Measurements from ENCODE around the gene SYT1. TPM values are rescaled to one million over a fixed set of nuclear protein-coding genes. Genes with fewer than 3 reads are reported as not detected.

The SYT1 gene
- total and polyA plus RNA-seq, 2 of the 4 experiments (the other 2 are of a cell fraction), result 2.8 to 3.0 TPM

DNA sequence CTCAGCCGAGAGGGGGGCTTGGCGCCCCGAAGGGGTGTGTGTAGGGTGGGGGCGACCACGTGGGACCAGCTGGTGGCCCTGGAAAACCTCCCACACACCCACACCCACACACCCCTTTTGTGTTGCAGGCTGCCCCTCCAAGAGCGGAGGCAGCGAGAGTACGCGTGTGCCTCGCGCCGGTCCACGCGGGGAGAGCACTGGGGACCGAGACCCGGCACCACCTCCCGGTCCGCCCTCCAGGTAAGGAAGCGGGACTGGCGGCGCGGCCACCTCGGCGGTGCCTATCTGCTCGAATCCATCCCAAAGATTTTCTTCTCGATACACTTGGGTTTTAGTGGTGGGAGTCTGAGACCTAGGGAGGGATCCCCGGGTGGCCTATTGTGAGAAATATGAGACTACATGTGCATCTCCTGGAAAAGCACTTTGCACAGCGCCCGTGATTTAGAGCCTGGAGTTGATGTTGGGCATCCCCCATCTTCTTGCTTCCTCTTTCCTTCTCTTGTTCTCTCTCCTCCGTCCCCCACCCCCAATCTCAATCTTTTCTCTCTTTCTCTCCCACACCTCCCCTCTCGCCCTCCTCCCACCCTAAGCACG lies 393 bp downstream of the SYT1 start:
- ChIA-PET CTCF (no interaction called here), POLR2A (ENCODE audit: unreplicated experiment) (interaction anchor here (0.5 to 0.6 kb wide), 3 partner anchors 15 to 661 kb away, joined by 3 to 6 read pairs (median 3); no protein-coding TSS in a partner anchor)
- peak overlapping the region; percentile 81 for H3K4me2 ChIP-seq (ENCODE audit: low read depth, low read length)
- peak; percentile 29 for ATAC-seq (ENCODE audit: low read depth)
- H3K9me1 ChIP-seq (ENCODE audit: insufficient read depth, low read length), result no peaks in the 10 kb centered on the region
- no peak overlapping the region for H4K8ac ChIP-seq (ENCODE audit: low read depth in 2 of 2, low read length in 2 of 2)
- H3K9ac ChIP-seq (ENCODE audit: low read depth, low read length), result no peak overlapping the region
- no peaks in the 10 kb centered on the region for H4K20me1 ChIP-seq (ENCODE audit: insufficient read depth, low read length)
- no peaks in the 10 kb centered on the region for H3K4me1 ChIP-seq (ENCODE audit: control insufficient read depth, insufficient read depth, low read length)
- intact Hi-C loops (cut with micrococcal nuclease), result loop anchor here (5.0 to 10.0 kb wide), 4 partner anchors 307 to 680 kb away; no protein-coding TSS in a partner anchor
- H3K27ac ChIP-seq (ENCODE audit: insufficient read depth, low read length), result no peak overlapping the region
- H3K36me3 ChIP-seq (ENCODE audit: control insufficient read depth, insufficient read depth, low read length), result no peaks in the 10 kb centered on the region
- no peak overlapping the region for H2BK15ac ChIP-seq (ENCODE audit: low read depth, low read length)
- H3K9me3 ChIP-seq (ENCODE audit: control insufficient read depth, insufficient read depth, low read length), result no peaks in the 10 kb centered on the region
- no peak overlapping the region for H4K5ac ChIP-seq (ENCODE audit: low read depth, low read length)
- dilution Hi-C loops (cut with HindIII; ENCODE audit: low sequenced_read_pairs, unreplicated experiment), result no loop called here
- WGBS, 2 experiments (ENCODE audit: extremely low coverage in 2 of 2, insufficient read length in 1 of 2), result no CpG with 5 or more reads among the region's 32 CpGs
- H3K79me1 ChIP-seq (ENCODE audit: low read depth in 1 of 2, low read length in 2 of 2), result no peaks in the 10 kb centered on the region
- H3K14ac ChIP-seq (replicated peaks; ENCODE audit: low read depth, low read length), result no peak overlapping the region
- no peak overlapping the region for H2AK5ac ChIP-seq (ENCODE audit: low read depth, low read length)
- H3K23ac ChIP-seq (ENCODE audit: low read depth, low read length), result no peak overlapping the region; the same call in 1 of the 2 replicates
- peak overlapping the region; percentile 57 for H3K4me3 ChIP-seq (ENCODE audit: insufficient read depth, low read depth, low read length)
- H2AK9ac ChIP-seq (replicated peaks; ENCODE audit: low read depth, low read length, poor library complexity), result peak overlapping the region; percentile 35
- no peak overlapping the region for H3K18ac ChIP-seq (ENCODE audit: low read depth, low read length)
- H2AFZ ChIP-seq (replicated peaks; ENCODE audit: low read length, poor library complexity), result peak overlapping the region; percentile 99
- H3K27me3 ChIP-seq (ENCODE audit: control insufficient read depth, insufficient read depth, low read length), result no peaks in the 10 kb centered on the region; the same call in 1 of the 2 replicates
- H2BK120ac ChIP-seq (ENCODE audit: low read depth, low read length), result no peak overlapping the region
- H4K91ac ChIP-seq (ENCODE audit: insufficient read depth, low read depth, low read length), result no peak overlapping the region
- DNase-seq, result peak; percentile 10
- no peak overlapping the region for H2BK5ac ChIP-seq (ENCODE audit: low read depth, low read length, poor library complexity, severe bottlenecking)
- no TSS peak for BruUV-seq (replicated peaks)
- H2BK20ac ChIP-seq (ENCODE audit: low read depth, low read length), result no peak overlapping the region
- H3K56ac ChIP-seq (ENCODE audit: extremely low read depth, insufficient read depth, low read length), result no peak overlapping the region
- no peak for TF ChIP-seq POLR2A (IDR thresholded peaks at IDR 0.05; ENCODE audit: low read depth, low read length)
- no peak for TF ChIP-seq MAZ (IDR thresholded peaks at IDR 0.05; ENCODE audit: borderline replicate concordance, low read depth, low read length)
- no peak for TF ChIP-seq FOS (IDR thresholded peaks at IDR 0.05; ENCODE audit: low read depth, low read length)
- no peak for TF ChIP-seq SMC3 (IDR thresholded peaks at IDR 0.05; ENCODE audit: low read depth, low read length)
- no peak for TF ChIP-seq NFE2L2 (IDR thresholded peaks at IDR 0.05; ENCODE audit: low read depth, low read length)
- TF ChIP-seq RCOR1 (IDR thresholded peaks at IDR 0.05; ENCODE audit: insufficient replicate concordance, low read length), result no peak
- TF ChIP-seq, protein P1, sequence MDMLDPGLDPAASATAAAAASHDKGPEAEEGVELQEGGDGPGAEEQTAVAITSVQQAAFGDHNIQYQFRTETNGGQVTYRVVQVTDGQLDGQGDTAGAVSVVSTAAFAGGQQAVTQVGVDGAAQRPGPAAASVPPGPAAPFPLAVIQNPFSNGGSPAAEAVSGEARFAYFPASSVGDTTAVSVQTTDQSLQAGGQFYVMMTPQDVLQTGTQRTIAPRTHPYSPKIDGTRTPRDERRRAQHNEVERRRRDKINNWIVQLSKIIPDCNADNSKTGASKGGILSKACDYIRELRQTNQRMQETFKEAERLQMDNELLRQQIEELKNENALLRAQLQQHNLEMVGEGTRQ (IDR thresholded peaks at IDR 0.05; ENCODE audit: low read depth, low read length), result no peak
- TF ChIP-seq MXI1 (IDR thresholded peaks at IDR 0.05; ENCODE audit: borderline replicate concordance, low read depth, low read length), result no peak
- TF ChIP-seq BHLHE40 (IDR thresholded peaks at IDR 0.05; ENCODE audit: low read depth, low read length), result no peak
- no peak for TF ChIP-seq MAFK (IDR thresholded peaks at IDR 0.05; ENCODE audit: low read depth, low read length)
- H3K4ac ChIP-seq (ENCODE audit: low read depth, low read length), result no peak overlapping the region
- in situ Hi-C loops (cut with MboI; ENCODE audit: low sequenced_read_pairs), result no loop called here
